Keratinocyte (primary cell): ENCODE results near the gene LRRTM2. TPM values are rescaled to one million over a fixed set of nuclear protein-coding genes. Genes with fewer than 3 reads are reported as not detected.

Experiments
- DNase-seq: peaks from one replicate; pipeline ENCODE4 v3.0.0-alpha.2; 2011; ENCODE audit warnings: low read depth, missing footprints, low spot score
- FAIRE-seq: peaks from 2 replicates; lab custom pipeline; 2011; peaks lifted over from hg19 to GRCh38; lab: Jason Lieb, UNC
- H2AFZ ChIP-seq: 2 replicates; pipeline ENCODE4 v1.6.0; 2012; ENCODE audit warnings: low read length, control low read depth, inconsistent platforms; ENCODE audit not compliant: control insufficient read depth
- H3K27ac ChIP-seq: 2 replicates; pipeline ENCODE4 v1.5.1; 2011; ENCODE audit warnings: low read length; ENCODE audit not compliant: control insufficient read depth, insufficient read depth
- H3K27me3 ChIP-seq: 3 replicates; pipeline ENCODE4 v1.6.0; 2011; ENCODE audit warnings: low read length; ENCODE audit not compliant: control insufficient read depth, insufficient read depth; ENCODE audit errors: extremely low read depth
- H3K36me3 ChIP-seq, 2 experiments: 2 replicates in 1 of 2; 3 replicates in 1 of 2; pipeline ENCODE4 v1.5.1; 2011; ENCODE audit warnings: low read length in 2 of 2, mild to moderate bottlenecking in 1 of 2; ENCODE audit not compliant: control insufficient read depth in 2 of 2, insufficient read depth in 2 of 2; ENCODE audit errors: extremely low read depth in 1 of 2
- H3K4me1 ChIP-seq: 3 replicates; pipeline ENCODE4 v1.5.1; 2011; ENCODE audit warnings: low read length; ENCODE audit not compliant: control insufficient read depth, insufficient read depth; ENCODE audit errors: extremely low read depth
- H3K4me2 ChIP-seq: 3 replicates; pipeline ENCODE4 v1.6.0; 2011; ENCODE audit warnings: low read depth, low read length; ENCODE audit not compliant: control insufficient read depth, insufficient read depth; ENCODE audit errors: extremely low read depth
- H3K4me3 ChIP-seq, 3 experiments: fragments of 200-600 bp in 1 of 3; sonication (generic) in 1 of 3; 2 replicates in 2 of 3; 3 replicates in 1 of 3; pipeline ENCODE4 v1.5.1; 2011 to 2016; ENCODE audit warnings: low read length in 3 of 3, mild to moderate bottlenecking in 3 of 3, control low read depth in 2 of 3, inconsistent platforms in 1 of 3, low read depth in 1 of 3, mixed read lengths in 1 of 3, mixed run types in 1 of 3, moderate library complexity in 1 of 3; ENCODE audit not compliant: control insufficient read depth in 2 of 3, insufficient read depth in 2 of 3; ENCODE audit errors: extremely low read depth in 1 of 3
- H3K79me2 ChIP-seq: 2 replicates; pipeline ENCODE4 v1.6.0; 2012; ENCODE audit warnings: low read length; ENCODE audit not compliant: control insufficient read depth, insufficient read depth
- H3K9ac ChIP-seq: 3 replicates; pipeline ENCODE4 v1.6.0; 2011; ENCODE audit warnings: low read length; ENCODE audit not compliant: control insufficient read depth, insufficient read depth; ENCODE audit errors: extremely low read depth
- H3K9me1 ChIP-seq: 3 replicates; pipeline ENCODE4 v1.6.0; 2011; ENCODE audit warnings: low read length; ENCODE audit not compliant: control insufficient read depth, insufficient read depth; ENCODE audit errors: extremely low read depth
- H3K9me3 ChIP-seq: 2 replicates; pipeline ENCODE4 v1.5.1; 2012; ENCODE audit warnings: low read depth, low read length; ENCODE audit not compliant: control insufficient read depth
- H4K20me1 ChIP-seq: 3 replicates; pipeline ENCODE4 v1.6.0; 2011; ENCODE audit warnings: low read length; ENCODE audit not compliant: control insufficient read depth, insufficient read depth; ENCODE audit errors: extremely low read depth
- CTCF ChIP-seq, 3 experiments: IDR thresholded peaks in 1 of 3; conservative IDR thresholded peaks in 1 of 3; optimal IDR thresholded peaks in 1 of 3; 2 replicates in 2 of 3; 3 replicates in 1 of 3; pipeline versions ENCODE3 to v1.5.1; 2011; ENCODE audit warnings: low read length in 3 of 3, mild to moderate bottlenecking in 3 of 3, moderate library complexity in 2 of 3, control low read depth in 1 of 3, inconsistent platforms in 1 of 3; ENCODE audit not compliant: insufficient read depth in 2 of 3; ENCODE audit errors: extremely low read depth in 1 of 3
- EZH2 ChIP-seq: IDR thresholded peaks from one replicate; pipeline ENCODE4 v1.6.1; 2012; ENCODE audit warnings: inconsistent platforms, mild to moderate bottlenecking, low read length, moderate library complexity
- dilution Hi-C: fragments of 300-500 bp; cut with MboI; formaldehyde crosslinking; loops from one replicate; pipeline ENCODE4 v1.7.0; 2020; ENCODE audit warnings: low sequenced_read_pairs; ENCODE audit not compliant: extremely low pct_ligation_motif_present
- polyA plus RNA-seq, 5 experiments: library from polyadenylated mRNA; depleted of rRNA in 3 of 5; stranded (reverse) in 3 of 5; stranded (forward) in 1 of 5; unstranded in 1 of 5; fragments of >200 nt; gene quantifications; 1 replicate in 1 of 5; 2 replicates in 3 of 5; 3 replicates in 1 of 5; pipeline versions ENCODE4 v1.2.1 to v1.2.3, GENCODE V29; 2011 to 2012; ENCODE audit warnings: missing spikeins in 2 of 5, low read depth in 1 of 5, low replicate concordance in 1 of 5

LRRTM2 gene
- polyA plus RNA-seq, 1 donor (not counting 4 experiments of a cell fraction or from before 2014, with no cell fraction given), result not detected

DNA sequence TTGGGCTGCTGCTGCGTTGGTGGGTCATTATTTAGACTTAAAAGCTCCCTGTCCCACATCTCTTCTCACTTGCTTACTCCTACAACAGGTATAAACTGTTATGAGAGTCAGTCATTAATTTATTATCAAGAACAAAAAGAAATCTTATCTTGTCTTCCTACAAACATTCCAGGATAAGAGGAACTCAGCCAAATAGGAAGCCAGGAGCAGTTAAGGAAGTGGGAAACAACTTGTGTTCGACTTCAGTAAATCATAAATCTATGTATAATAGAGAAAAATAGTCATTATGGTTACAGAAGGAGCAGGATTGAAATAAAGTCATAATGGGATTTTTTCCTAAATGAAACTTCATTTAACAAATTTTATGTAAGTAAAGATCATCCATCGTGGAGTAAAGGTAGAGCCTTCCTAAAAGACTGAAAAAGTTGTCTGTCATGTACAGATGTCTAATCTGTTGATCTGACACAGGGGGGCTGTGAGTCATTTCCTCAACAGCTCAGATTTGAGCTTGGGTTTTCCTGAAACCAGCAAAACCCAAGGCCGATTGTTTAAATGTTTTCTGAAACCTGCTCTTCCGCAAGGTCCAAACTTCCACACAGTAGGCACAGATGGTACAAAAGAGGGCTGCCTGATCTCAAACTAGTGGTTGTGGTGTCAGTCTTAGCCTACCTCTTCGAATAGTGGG, 25.3 kb upstream of the LRRTM2 start:
- Histone ChIP-seq H2AFZ (no peak overlapping the region), H3K27ac (peak overlapping the region; percentile 54), H3K36me3 (peaks cover 9 to 16% of the 10 kb centered on the region in 2 experiments), H3K27me3 (no peaks in the 10 kb centered on the region), H3K9me3 (no peaks in the 10 kb centered on the region), H3K9ac (peak overlapping the region; percentile 29), H3K79me2 (no peaks in the 10 kb centered on the region), H3K9me1 (peaks cover 3% of the 10 kb centered on the region), H3K4me1 (peaks cover 29% of the 10 kb centered on the region), H4K20me1 (no peaks in the 10 kb centered on the region), H3K4me3 (peak overlapping the region in 1 of 3 experiments; percentile 11), H3K4me2 (peak overlapping the region; percentile 44)
- dilution Hi-C loops, result no loop called here
- FAIRE-seq (peak; percentile 69), DNase-seq (no peak)
- no peak for TF ChIP-seq EZH2

DNA sequence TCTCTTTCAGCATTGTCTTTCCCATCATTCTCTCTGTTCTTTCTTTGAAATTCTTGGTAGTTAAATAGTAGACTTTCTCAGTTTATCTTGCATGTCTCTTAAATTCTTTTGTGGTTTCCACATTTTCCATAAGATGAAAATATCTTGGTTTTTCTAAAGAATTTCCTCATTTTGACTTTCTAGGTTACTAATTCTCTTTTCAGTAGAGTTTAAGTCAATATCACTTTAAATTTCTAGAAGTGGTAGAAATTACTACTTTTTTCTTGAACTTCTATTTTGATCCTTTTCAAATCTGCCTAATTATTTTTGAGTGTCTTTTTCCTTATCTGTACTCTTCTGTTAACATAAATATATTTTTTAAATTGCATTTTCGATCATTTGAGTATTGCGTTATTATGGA, 23.6 kb upstream of the LRRTM2 start:
- Histone ChIP-seq H3K27ac (no peak overlapping the region), H4K20me1 (no peaks in the 10 kb centered on the region), H3K4me2 (no peak overlapping the region), H3K9me1 (no peaks in the 10 kb centered on the region), H2AFZ (no peak overlapping the region), H3K36me3 (peaks cover 0 to 13% of the 10 kb centered on the region in 2 experiments), H3K4me3 (no peak overlapping the region), H3K27me3 (no peaks in the 10 kb centered on the region), H3K9ac (no peak overlapping the region), H3K4me1 (peaks cover 24% of the 10 kb centered on the region), H3K79me2 (no peaks in the 10 kb centered on the region), H3K9me3 (no peaks in the 10 kb centered on the region)
- dilution Hi-C loops, result no loop called here
- FAIRE-seq (no peak), DNase-seq (no peak)
- TF ChIP-seq EZH2, result no peak
- no peak for TF ChIP-seq CTCF (optimal IDR thresholded peaks at IDR 0.05 in 1 of 3, IDR thresholded peaks at IDR 0.05 in 1 of 3, conservative IDR thresholded peaks at IDR 0.05 in 1 of 3; ENCODE audit: extremely low read depth in 1 of 3, insufficient read depth in 2 of 3, low read length in 3 of 3)
